BLaER1 treated with 17β-estradiol and CSF1 and Interleukin-3, amounts not matched to agents 10 nM and 100 nM (cell line): ENCODE measurements around the gene ARHGEF19.
"Not testable (repeated sequence)": the region's sequence is repeated elsewhere in the genome, so short reads cannot be mapped to it uniquely, and the experiment has no call there.

Experiments
- H3K27ac ChIP-seq, 11 experiments: shearing (Covaris generic); formaldehyde crosslinking; 2 replicates each; pipeline ENCODE4 v1.8.1; 2022
- H3K27me3 ChIP-seq, 11 experiments: shearing (Covaris generic); formaldehyde crosslinking; 2 replicates each; pipeline ENCODE4 v1.8.1; 2022
- H3K36me3 ChIP-seq, 11 experiments: shearing (Covaris generic); formaldehyde crosslinking; 2 replicates each; pipeline ENCODE4 v1.8.1; 2022
- H3K4me1 ChIP-seq, 10 experiments: shearing (Covaris generic); formaldehyde crosslinking; 2 replicates each; pipeline ENCODE4 v1.8.1; 2022
- H3K4me2 ChIP-seq, 11 experiments: shearing (Covaris generic); formaldehyde crosslinking; 2 replicates each; pipeline ENCODE4 v1.8.1; 2022
- H3K4me3 ChIP-seq, 10 experiments: shearing (Covaris generic); formaldehyde crosslinking; 2 replicates each; pipeline ENCODE4 v1.8.1; 2022
- H3K9ac ChIP-seq, 11 experiments: shearing (Covaris generic); formaldehyde crosslinking; 2 replicates each; pipeline ENCODE4 v1.8.1; 2022
- H3K9me3 ChIP-seq, 11 experiments: shearing (Covaris generic); formaldehyde crosslinking; replicated peaks in 1 of 11; 2 replicates each; pipeline ENCODE4 v1.8.1; 2022
- H4K20me1 ChIP-seq, 11 experiments: shearing (Covaris generic); formaldehyde crosslinking; 2 replicates each; pipeline ENCODE4 v1.8.1; 2022
- Cebpa-rat ChIP-seq, 11 experiments: shearing (Covaris generic); IDR thresholded peaks; 2 replicates each; pipeline ENCODE4 v1.8.1; 2022

Gene ARHGEF19

GRCh38 chr1:16231331-16232315, 19.2 kb upstream of the ARHGEF19 start:
- Histone ChIP-seq H3K27me3 (no peaks in the 10 kb centered on the region), H3K9me3 (peaks cover 9 to 17% (median 16%) of the 10 kb centered on the region in 11 experiments; a peak in 21 of 22 replicates), H3K4me2 (0 out of 22 replicates have a peak overlapping the region, but pooled peaks of 1 of the 11 experiments have one; percentile 79), H4K20me1 (0 out of 22 replicates have a peak, but pooled peaks cover 0 to 6% (median 0%) of the 10 kb centered on the region in 11 experiments), H3K36me3 (peaks cover 0 to 24% (median 0%) of the 10 kb centered on the region in 11 experiments; a peak in 5 of 22 replicates), H3K27ac (no peak overlapping the region), H3K4me3 (no peak overlapping the region), H3K4me1 (peaks cover 7 to 42% (median 29%) of the 10 kb centered on the region in 10 experiments), H3K9ac (no peak overlapping the region)
- no peak for TF ChIP-seq Cebpa-rat (IDR thresholded peaks at IDR 0.05)

DNA sequence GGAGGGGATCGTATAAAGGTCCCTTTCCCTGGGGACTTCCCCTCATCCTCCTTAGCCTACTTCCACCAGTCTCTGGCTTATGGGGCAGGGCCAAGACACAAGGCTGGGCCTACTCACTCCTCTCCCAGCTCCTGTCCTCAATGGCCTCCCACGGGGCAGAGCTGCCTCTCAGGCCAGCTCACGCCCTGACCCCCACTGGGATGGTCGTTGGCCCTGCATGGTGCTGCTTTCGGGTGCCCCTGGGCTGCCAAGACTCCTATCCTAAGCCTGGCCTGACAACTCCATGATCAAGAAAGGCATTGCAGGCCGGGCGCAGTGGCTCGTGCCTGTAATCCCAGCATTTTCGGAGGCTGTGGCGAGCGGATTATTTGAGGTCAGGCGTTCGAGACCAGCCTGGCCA, 18.3 kb upstream of the ARHGEF19 start:
- H3K4me3 ChIP-seq = no peak overlapping the region
- TF ChIP-seq Cebpa-rat (IDR thresholded peaks at IDR 0.05) = no peak

GRCh38 chr1:16229976-16230740, 17.7 kb upstream of the ARHGEF19 start:
- H3K27ac ChIP-seq = peak overlapping the region in 1 of 11 experiments; percentile 28; a peak in 1 of 22 replicates
- peak overlapping the region in 9 of 11 experiments; percentile 19 to 83 (median 68); a peak in 17 of 22 replicates for H3K4me2 ChIP-seq
- peaks cover 0 to 30% (median 0%) of the 10 kb centered on the region in 11 experiments; a peak in 5 of 22 replicates for H3K36me3 ChIP-seq
- no peak overlapping the region for H3K4me3 ChIP-seq
- no peaks in the 10 kb centered on the region for H3K27me3 ChIP-seq
- peaks cover 0 to 29% (median 19%) of the 10 kb centered on the region in 10 experiments; a peak in 16 of 20 replicates for H3K4me1 ChIP-seq
- H3K9ac ChIP-seq = peak overlapping the region in 5 of 11 experiments; percentile 3 to 48 (median 30); a peak in 7 of 22 replicates
- H4K20me1 ChIP-seq = 0 out of 22 replicates have a peak, but pooled peaks cover 0 to 6% (median 0%) of the 10 kb centered on the region in 11 experiments
- peaks cover 18 to 27% (median 25%) of the 10 kb centered on the region in 11 experiments for H3K9me3 ChIP-seq
- no peak for TF ChIP-seq Cebpa-rat (IDR thresholded peaks at IDR 0.05)

More for the DNA sequence above, 18.3 kb upstream of the ARHGEF19 start:
- H4K20me1 ChIP-seq = 0 out of 22 replicates have a peak, but pooled peaks cover 0 to 6% (median 0%) of the 10 kb centered on the region in 11 experiments
- peaks cover 18 to 26% (median 25%) of the 10 kb centered on the region in 11 experiments for H3K9me3 ChIP-seq
- H3K4me2 ChIP-seq = peak overlapping the region in 8 of 11 experiments; percentile 19 to 83 (median 71); a peak in 12 of 22 replicates
- peak overlapping the region in 2 of 11 experiments; percentile 20 to 48; a peak in 1 of 22 replicates for H3K9ac ChIP-seq
- peaks cover 0 to 30% (median 0%) of the 10 kb centered on the region in 11 experiments; a peak in 5 of 22 replicates for H3K36me3 ChIP-seq
- peaks cover 0 to 33% (median 20%) of the 10 kb centered on the region in 10 experiments; a peak in 17 of 20 replicates for H3K4me1 ChIP-seq
- no peaks in the 10 kb centered on the region for H3K27me3 ChIP-seq
- H3K27ac ChIP-seq = no peak overlapping the region

DNA sequence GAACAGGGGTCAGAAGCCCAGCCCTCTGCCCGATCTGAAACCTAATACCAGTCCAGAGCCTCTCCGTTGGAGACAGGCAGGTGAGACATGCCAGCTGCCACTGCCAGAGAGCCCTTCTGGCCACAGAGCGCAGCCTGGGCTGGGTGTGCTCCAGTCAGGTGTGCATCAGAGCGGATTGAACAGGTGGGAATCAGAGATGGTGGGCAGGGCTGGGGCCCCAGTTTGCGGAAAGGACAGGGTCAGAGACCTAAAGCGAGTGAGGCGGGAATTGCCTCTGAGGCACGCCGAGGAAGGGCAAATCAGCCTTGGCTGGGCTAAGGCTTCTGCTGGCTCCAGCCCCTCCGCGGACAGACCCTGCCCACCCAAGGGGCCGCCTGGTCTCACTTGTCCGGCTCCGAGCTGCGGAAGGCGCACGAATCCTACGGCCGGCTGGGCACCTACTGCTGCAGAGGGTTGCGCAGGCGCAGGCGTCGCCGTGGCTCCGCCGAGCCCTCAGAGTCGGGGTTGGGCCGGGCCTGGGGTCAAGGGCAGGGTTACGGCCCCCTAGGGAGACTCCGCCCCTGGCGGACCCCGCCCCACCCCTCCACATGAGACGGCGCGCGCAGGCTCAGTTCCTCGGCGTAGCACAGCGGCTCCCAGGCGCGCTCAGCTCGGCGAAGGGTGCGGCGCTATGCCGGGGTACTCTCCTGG, 14.2 kb upstream of the ARHGEF19 start:
- peaks cover 0 to 19% (median 0%) of the 10 kb centered on the region in 11 experiments; a peak in 5 of 22 replicates for H3K36me3 ChIP-seq
- H3K9ac ChIP-seq = no peak overlapping the region
- no peak overlapping the region for H3K4me2 ChIP-seq
- H3K27ac ChIP-seq = no peak overlapping the region
- peaks cover 18 to 27% (median 25%) of the 10 kb centered on the region in 11 experiments for H3K9me3 ChIP-seq
- H4K20me1 ChIP-seq = 0 out of 22 replicates have a peak, but pooled peaks cover 0 to 6% (median 0%) of the 10 kb centered on the region in 11 experiments
- no peak for TF ChIP-seq Cebpa-rat (IDR thresholded peaks at IDR 0.05)
- H3K27me3 ChIP-seq = no peaks in the 10 kb centered on the region
- H3K4me1 ChIP-seq = peaks cover 0 to 29% (median 20%) of the 10 kb centered on the region in 10 experiments; a peak in 18 of 20 replicates
- H3K4me3 ChIP-seq = no peak overlapping the region

DNA sequence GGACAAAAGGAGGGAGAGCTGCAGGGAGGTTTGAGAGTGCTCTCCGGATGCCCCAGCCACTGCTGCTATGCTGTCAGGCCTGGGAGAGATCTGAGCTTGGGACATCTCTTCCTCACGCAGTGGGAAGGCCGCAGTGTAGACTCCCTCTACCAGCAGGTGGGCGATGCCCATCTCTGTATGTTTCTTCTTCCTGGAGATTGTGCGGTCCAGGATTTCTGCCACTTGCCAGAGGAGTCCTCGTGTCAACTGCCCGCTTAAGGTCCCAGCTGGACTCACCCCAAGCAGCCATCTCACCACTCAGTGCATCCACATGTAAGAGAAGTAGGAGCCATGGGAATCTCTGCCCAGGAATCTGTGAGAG, 13.7 kb upstream of the ARHGEF19 start:
- Histone ChIP-seq H3K27ac (no peak overlapping the region), H4K20me1 (0 out of 22 replicates have a peak, but pooled peaks cover 0 to 6% (median 0%) of the 10 kb centered on the region in 11 experiments), H3K27me3 (no peaks in the 10 kb centered on the region), H3K4me2 (no peak overlapping the region), H3K36me3 (peaks cover 0 to 16% (median 0%) of the 10 kb centered on the region in 11 experiments; a peak in 5 of 22 replicates), H3K9me3 (peaks cover 18 to 27% (median 25%) of the 10 kb centered on the region in 11 experiments), H3K4me1 (peaks cover 0 to 27% (median 20%) of the 10 kb centered on the region in 10 experiments; a peak in 18 of 20 replicates), H3K4me3 (no peak overlapping the region), H3K9ac (no peak overlapping the region)
- no peak for TF ChIP-seq Cebpa-rat (IDR thresholded peaks at IDR 0.05)

DNA sequence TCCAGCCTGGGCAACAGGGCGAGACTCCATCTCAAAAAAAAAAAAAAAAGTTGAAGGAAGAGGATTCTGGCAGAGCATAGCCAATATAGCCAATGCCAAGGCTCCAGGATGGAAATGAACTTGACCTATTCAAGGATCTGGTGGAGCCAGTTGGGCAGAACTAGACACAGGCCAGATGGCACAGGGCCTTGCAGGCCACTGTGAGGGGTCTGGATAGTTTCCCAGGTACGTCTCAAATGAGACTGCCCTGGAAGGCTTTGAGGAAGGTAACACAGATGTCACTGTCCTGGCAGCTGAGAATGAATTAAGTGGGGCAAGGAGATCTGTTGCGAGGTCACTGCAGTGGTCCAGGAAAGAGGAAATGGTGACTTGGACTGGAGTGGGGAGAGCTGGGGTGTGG, 12.0 kb upstream of the ARHGEF19 start:
- Histone ChIP-seq H3K9ac (no peak overlapping the region), H4K20me1 (no peaks in the 10 kb centered on the region), H3K36me3 (peaks cover 0 to 16% (median 0%) of the 10 kb centered on the region in 11 experiments; a peak in 5 of 22 replicates), H3K9me3 (peaks cover 18 to 27% (median 25%) of the 10 kb centered on the region in 11 experiments), H3K27ac (no peak overlapping the region), H3K4me1 (peaks cover 4 to 19% (median 13%) of the 10 kb centered on the region in 10 experiments; a peak in 17 of 20 replicates), H3K27me3 (no peaks in the 10 kb centered on the region), H3K4me3 (no peak overlapping the region), H3K4me2 (peak overlapping the region in 2 of 11 experiments; percentile 12 to 35; a peak in 3 of 22 replicates)
- no peak for TF ChIP-seq Cebpa-rat (IDR thresholded peaks at IDR 0.05)

GRCh38 chr1:16222716-16223115, 10.3 kb upstream of the ARHGEF19 start:
- H3K27ac ChIP-seq, H3K4me2 ChIP-seq, H3K9ac ChIP-seq, H3K27me3 ChIP-seq, H3K4me3 ChIP-seq, H4K20me1 ChIP-seq: not testable (repeated sequence)
- peaks cover 0 to 15% (median 0%) of the 10 kb centered on the region in 11 experiments; a peak in 5 of 22 replicates for H3K36me3 ChIP-seq
- peaks cover 0 to 31% (median 14%) of the 10 kb centered on the region in 10 experiments; a peak in 16 of 20 replicates for H3K4me1 ChIP-seq
- H3K9me3 ChIP-seq = peaks cover 15 to 21% (median 20%) of the 10 kb centered on the region in 11 experiments
